ENCODE data around the gene DSTYK. TPM values are rescaled to one million over a fixed set of nuclear protein-coding genes. Genes with fewer than 3 reads are reported as not detected.

Gene DSTYK
- polyA plus RNA-seq, 1 of the 3 experiments (the other 2 are of a cell fraction) = 4.4 TPM

DNA sequence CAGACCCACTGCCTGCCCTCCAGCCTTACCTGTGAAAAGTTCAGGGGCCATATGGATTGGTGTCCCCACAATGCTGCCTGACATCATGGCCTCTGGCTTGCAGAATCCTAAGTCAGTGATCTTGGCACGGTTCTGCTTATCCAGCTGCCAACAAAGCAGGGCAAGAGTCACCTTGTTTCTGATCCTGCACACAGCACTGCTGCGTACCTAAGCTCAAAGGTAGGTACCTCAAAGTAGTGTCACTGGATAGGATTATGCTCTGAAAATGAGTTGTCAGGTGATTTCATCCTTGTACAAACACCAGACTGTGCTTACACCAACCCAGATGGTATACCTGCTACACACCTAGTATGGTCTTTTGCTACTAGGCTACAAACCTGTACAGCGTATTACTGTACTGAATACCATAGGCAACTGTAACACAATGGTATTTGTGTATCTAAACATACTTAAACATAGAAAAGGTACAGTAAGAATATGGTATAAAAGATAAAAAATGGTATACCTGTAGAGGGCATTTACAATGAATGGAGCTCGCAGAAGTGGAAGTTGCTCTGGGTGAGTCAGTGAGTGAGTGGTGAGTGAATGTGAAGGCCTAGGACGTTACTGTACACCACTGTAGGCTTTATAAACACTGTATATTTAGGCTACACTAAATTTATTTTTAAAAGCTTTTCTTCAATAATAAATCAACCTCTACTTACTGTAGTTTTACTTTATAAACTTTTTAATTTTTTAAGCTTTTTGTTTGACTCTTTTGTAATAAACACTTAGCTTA is 60.7 kb downstream of the DSTYK start:
- H4K20me1 ChIP-seq (ENCODE audit: insufficient read depth) = no peaks in the 10 kb centered on the region
- no peak overlapping the region for H3K9ac ChIP-seq
- peaks cover 0 to 6% of the 10 kb centered on the region in 2 experiments; a peak in 2 of 4 replicates for H3K4me1 ChIP-seq (ENCODE audit: control insufficient read depth in 1 of 2, insufficient read depth in 2 of 2, low read depth in 1 of 2, low read length in 1 of 2)
- H3K4me2 ChIP-seq = no peak overlapping the region
- H3K4me3 ChIP-seq (ENCODE audit: low read depth in 2 of 2, low read length in 1 of 2) = no peak overlapping the region
- H3K27me3 ChIP-seq (ENCODE audit: insufficient read depth) = no peaks in the 10 kb centered on the region
- 0 out of 2 replicates have a peak, but pooled peaks cover 2% of the 10 kb centered on the region for H3K9me3 ChIP-seq
- no peak overlapping the region for H3K27ac ChIP-seq (ENCODE audit: low read depth in 2 of 2, low read length in 1 of 2)
- H3K79me2 ChIP-seq (ENCODE audit: insufficient read depth) = no peaks in the 10 kb centered on the region
- no peak for DNase-seq
- H2AFZ ChIP-seq (ENCODE audit: low read depth) = no peak overlapping the region
- peaks cover 36 to 39% of the 10 kb centered on the region in 2 experiments for H3K36me3 ChIP-seq (replicated peaks in 1 of 2; ENCODE audit: control insufficient read depth in 1 of 2, insufficient read depth in 2 of 2, low read length in 1 of 2)
- WGBS (ENCODE audit: low lambda C conversion rate) = 86% methylated on average over 5 of the region's 5 CpGs
- TF ChIP-seq, protein P1, sequence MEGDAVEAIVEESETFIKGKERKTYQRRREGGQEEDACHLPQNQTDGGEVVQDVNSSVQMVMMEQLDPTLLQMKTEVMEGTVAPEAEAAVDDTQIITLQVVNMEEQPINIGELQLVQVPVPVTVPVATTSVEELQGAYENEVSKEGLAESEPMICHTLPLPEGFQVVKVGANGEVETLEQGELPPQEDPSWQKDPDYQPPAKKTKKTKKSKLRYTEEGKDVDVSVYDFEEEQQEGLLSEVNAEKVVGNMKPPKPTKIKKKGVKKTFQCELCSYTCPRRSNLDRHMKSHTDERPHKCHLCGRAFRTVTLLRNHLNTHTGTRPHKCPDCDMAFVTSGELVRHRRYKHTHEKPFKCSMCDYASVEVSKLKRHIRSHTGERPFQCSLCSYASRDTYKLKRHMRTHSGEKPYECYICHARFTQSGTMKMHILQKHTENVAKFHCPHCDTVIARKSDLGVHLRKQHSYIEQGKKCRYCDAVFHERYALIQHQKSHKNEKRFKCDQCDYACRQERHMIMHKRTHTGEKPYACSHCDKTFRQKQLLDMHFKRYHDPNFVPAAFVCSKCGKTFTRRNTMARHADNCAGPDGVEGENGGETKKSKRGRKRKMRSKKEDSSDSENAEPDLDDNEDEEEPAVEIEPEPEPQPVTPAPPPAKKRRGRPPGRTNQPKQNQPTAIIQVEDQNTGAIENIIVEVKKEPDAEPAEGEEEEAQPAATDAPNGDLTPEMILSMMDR (IDR thresholded peaks at IDR 0.05) = no peak
- no peak for TF ChIP-seq TAF1 (IDR thresholded peaks at IDR 0.05; ENCODE audit: borderline replicate concordance, low read depth, low read length)
- TF ChIP-seq SIN3A (IDR thresholded peaks at IDR 0.05; ENCODE audit: borderline replicate concordance, low read depth, low read length) = no peak
- TF ChIP-seq TCF12 (IDR thresholded peaks at IDR 0.05) = no peak
- no peak for TF ChIP-seq EP300 (IDR thresholded peaks at IDR 0.05; ENCODE audit: borderline replicate concordance in 1 of 2, low read depth in 1 of 2, low read length in 1 of 2)
- TF ChIP-seq RCOR1 (IDR thresholded peaks at IDR 0.05; ENCODE audit: low read length) = no peak
- TF ChIP-seq MXI1 (IDR thresholded peaks at IDR 0.05; ENCODE audit: low read depth, low read length) = no peak
- TF ChIP-seq JUND (IDR thresholded peaks at IDR 0.05) = no peak
- TF ChIP-seq TEAD4 (IDR thresholded peaks at IDR 0.05; ENCODE audit: borderline replicate concordance, insufficient read depth) = no peak
- TF ChIP-seq ZBTB33 (IDR thresholded peaks at IDR 0.05; ENCODE audit: borderline replicate concordance, low read depth) = no peak
- no peak for TF ChIP-seq FOXM1 (IDR thresholded peaks at IDR 0.05; ENCODE audit: low read depth)
- TF ChIP-seq GATA2 (CRISPR knock-in tag; IDR thresholded peaks at IDR 0.05) = no peak
- ChIA-PET CTCF (interaction anchor here (0.6 to 5.0 kb wide), 9 partner anchors 8 to 175 kb away, joined by 3 to 33 read pairs (median 4); partner anchors contain the start of gene RBBP5), POLR2A (no interaction called here)
- peaks cover 20% of the 10 kb centered on the region for H3F3A ChIP-seq (replicated peaks; ENCODE audit: insufficient read depth)
- no peaks in the 10 kb centered on the region for H3K9me2 ChIP-seq

Measured in SK-N-SH (cell line).